Panc1 (cell line): ENCODE data around the gene SMAD6. TPM values are rescaled to one million over a fixed set of nuclear protein-coding genes. Genes with fewer than 3 reads are reported as not detected.

Source experiments
- total RNA-seq: library from RNA; stranded (reverse); gene quantifications from one replicate; pipeline ENCODE4 v1.2.1, GENCODE V29; 2021; ENCODE audit not compliant: unreplicated experiment

Gene SMAD6
- total RNA-seq, 1 experiment from 2014 or later, result 45.9 TPM

Other genes starting within 250 kb of the SMAD6 start
- 36.4 TPM for gene SNAPC5, start 204.5 kb upstream of the SMAD6 start, total RNA-seq
- gene RPL4, start 197.4 kb upstream of the SMAD6 start, total RNA-seq, result 2,268 TPM
- 39.9 TPM for gene ZWILCH, start 196.9 kb upstream of the SMAD6 start, total RNA-seq
- gene LCTL, start 136.2 kb upstream of the SMAD6 start, total RNA-seq, result not detected